Left ventricle myocardium inferior (tissue), 1 donor: ENCODE measurements around the gene OGFOD1. TPM values are rescaled to one million over a fixed set of nuclear protein-coding genes. Genes with fewer than 3 reads are reported as not detected.

Source experiments
- DNase-seq: peaks from one replicate; pipeline ENCODE4 v3.0.0-alpha.2; 2020
- H3K27ac ChIP-seq: fragments of 200-600 bp; replicated peaks from 2 replicates; pipeline ENCODE4 v1.8.0; 2021
- H3K27me3 ChIP-seq: fragments of 200-600 bp; 2 replicates; pipeline ENCODE4 v1.8.0; 2021; ENCODE audit warnings: low read depth
- H3K36me3 ChIP-seq: fragments of 200-600 bp; 2 replicates; pipeline ENCODE4 v1.8.0; 2021
- H3K4me1 ChIP-seq: fragments of 200-600 bp; 2 replicates; pipeline ENCODE4 v1.8.0; 2021
- H3K4me3 ChIP-seq: fragments of 200-600 bp; 2 replicates; pipeline ENCODE4 v1.8.0; 2021; ENCODE audit warnings: mild to moderate bottlenecking, moderate library complexity
- H3K9me3 ChIP-seq: fragments of 200-600 bp; replicated peaks from 2 replicates; pipeline ENCODE4 v1.8.0; 2021
- CTCF ChIP-seq: fragments of 200-600 bp; IDR thresholded peaks from 2 replicates; pipeline ENCODE4 v1.8.0; 2021; ENCODE audit warnings: antibody characterized with exemption, mild to moderate bottlenecking, borderline replicate concordance
- intact Hi-C: fragments of 100-400 bp; cut with micrococcal nuclease; formaldehyde crosslinking; loops from one replicate; pipeline ENCODE4 v1.11.0; 2022
- total RNA-seq: library from RNA; stranded (reverse); fragmentation: NEBNext Ultra II Directional; extraction: Animal tissue kit (Norgen Biotek cat#: 25700); gene quantifications from one replicate; pipeline ENCODE4 v1.2.1, GENCODE V29; 2021
- donor health status: DM: no; HTN: yes; CAD: no; lungs with severe emphysema.

OGFOD1 gene
- total RNA-seq, 1 donor from 2014 or later, result 35.4 TPM

GRCh38 chr16:56428091-56428490, 23.3 kb upstream of the OGFOD1 start:
- TF ChIP-seq CTCF, result no peak
- Histone ChIP-seq H3K27me3 (no peaks in the 10 kb centered on the region), H3K4me3 (no peak overlapping the region), H3K4me1 (peaks cover 25% of the 10 kb centered on the region), H3K36me3 (peaks cover 31% of the 10 kb centered on the region), H3K9me3 (no peaks in the 10 kb centered on the region), H3K27ac (no peak overlapping the region)
- no peak for DNase-seq
- intact Hi-C loops, result no loop called here

- TF ChIP-seq CTCF, result no peak
- H3K9me3 ChIP-seq, result no peaks in the 10 kb centered on the region
- DNase-seq, result no peak
- no peaks in the 10 kb centered on the region for H3K27me3 ChIP-seq
- peaks cover 72% of the 10 kb centered on the region for H3K36me3 ChIP-seq
- H3K4me3 ChIP-seq, result no peak overlapping the region
- intact Hi-C loops, result no loop called here
- no peak overlapping the region for H3K27ac ChIP-seq
- peaks cover 4% of the 10 kb centered on the region for H3K4me1 ChIP-seq
Measured at GRCh38 chr16:56436258-56436657, 15.1 kb upstream of the OGFOD1 start.

DNA sequence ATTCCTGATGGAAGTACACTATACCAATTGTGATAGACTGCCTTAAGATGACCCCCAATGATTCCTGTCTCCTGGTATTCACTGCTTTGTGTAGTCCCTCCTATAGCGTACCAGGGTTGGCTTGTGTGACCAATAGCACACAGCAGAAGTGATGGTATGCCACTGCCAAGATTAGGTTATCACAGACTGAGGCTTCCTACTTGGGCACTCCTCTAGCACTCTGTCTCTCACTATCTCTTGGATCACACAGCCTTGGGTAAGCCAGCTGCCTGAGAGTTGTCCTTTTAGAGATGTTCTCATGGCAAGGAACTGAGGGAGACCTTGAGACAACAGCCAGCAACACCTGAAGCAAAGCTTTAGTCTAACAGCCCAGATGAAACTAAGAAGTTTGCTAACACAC, 13.3 kb upstream of the OGFOD1 start:
- intact Hi-C loops, result no loop called here
- no peak for DNase-seq
- H3K27me3 ChIP-seq, result no peaks in the 10 kb centered on the region
- peaks cover 73% of the 10 kb centered on the region for H3K36me3 ChIP-seq
- H3K4me1 ChIP-seq, result peaks cover 4% of the 10 kb centered on the region
- no peak for TF ChIP-seq CTCF
- H3K4me3 ChIP-seq, result no peak overlapping the region
- H3K27ac ChIP-seq, result no peak overlapping the region
- no peaks in the 10 kb centered on the region for H3K9me3 ChIP-seq

DNA sequence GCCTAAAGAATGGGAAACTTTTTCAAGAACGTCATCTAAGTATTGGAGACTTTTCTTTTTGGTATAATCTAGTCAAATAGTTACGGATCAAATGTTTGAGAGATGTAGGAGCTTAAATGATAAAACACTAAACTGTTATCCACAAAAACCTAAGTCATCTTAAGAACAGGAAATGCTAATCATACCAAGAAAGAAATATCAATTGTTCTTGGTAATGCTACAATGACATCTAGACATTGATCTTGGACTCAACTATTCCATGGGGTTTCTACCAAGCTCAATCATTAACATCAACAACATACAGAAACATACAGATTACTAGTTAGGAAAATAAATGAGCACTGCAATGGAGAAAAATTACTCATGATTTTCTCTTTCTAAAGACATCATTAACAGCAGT, 4.1 kb upstream of the OGFOD1 start:
- intact Hi-C loops, result no loop called here
- H3K27me3 ChIP-seq, result no peaks in the 10 kb centered on the region
- peaks cover 44% of the 10 kb centered on the region for H3K4me1 ChIP-seq
- peaks cover 35% of the 10 kb centered on the region for H3K36me3 ChIP-seq
- DNase-seq, result no peak
- H3K4me3 ChIP-seq, result no peak overlapping the region
- H3K9me3 ChIP-seq, result no peaks in the 10 kb centered on the region
- H3K27ac ChIP-seq, result no peak overlapping the region
- no peak for TF ChIP-seq CTCF

GRCh38 chr16:56448005-56448404, 3.3 kb upstream of the OGFOD1 start:
- Histone ChIP-seq H3K27me3 (no peaks in the 10 kb centered on the region), H3K4me1 (peaks cover 51% of the 10 kb centered on the region), H3K4me3 (no peak overlapping the region), H3K36me3 (peaks cover 29% of the 10 kb centered on the region), H3K9me3 (no peaks in the 10 kb centered on the region), H3K27ac (no peak overlapping the region)
- TF ChIP-seq CTCF, result no peak
- intact Hi-C loops, result no loop called here
- DNase-seq, result no peak
